ENCODE data around the gene C1orf115.
"Not testable (repeated sequence)": the region's sequence is repeated elsewhere in the genome, so short reads cannot be mapped to it uniquely, and the experiment has no call there.

C1orf115 gene, protein sequence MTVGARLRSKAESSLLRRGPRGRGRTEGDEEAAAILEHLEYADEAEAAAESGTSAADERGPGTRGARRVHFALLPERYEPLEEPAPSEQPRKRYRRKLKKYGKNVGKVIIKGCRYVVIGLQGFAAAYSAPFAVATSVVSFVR

DNA sequence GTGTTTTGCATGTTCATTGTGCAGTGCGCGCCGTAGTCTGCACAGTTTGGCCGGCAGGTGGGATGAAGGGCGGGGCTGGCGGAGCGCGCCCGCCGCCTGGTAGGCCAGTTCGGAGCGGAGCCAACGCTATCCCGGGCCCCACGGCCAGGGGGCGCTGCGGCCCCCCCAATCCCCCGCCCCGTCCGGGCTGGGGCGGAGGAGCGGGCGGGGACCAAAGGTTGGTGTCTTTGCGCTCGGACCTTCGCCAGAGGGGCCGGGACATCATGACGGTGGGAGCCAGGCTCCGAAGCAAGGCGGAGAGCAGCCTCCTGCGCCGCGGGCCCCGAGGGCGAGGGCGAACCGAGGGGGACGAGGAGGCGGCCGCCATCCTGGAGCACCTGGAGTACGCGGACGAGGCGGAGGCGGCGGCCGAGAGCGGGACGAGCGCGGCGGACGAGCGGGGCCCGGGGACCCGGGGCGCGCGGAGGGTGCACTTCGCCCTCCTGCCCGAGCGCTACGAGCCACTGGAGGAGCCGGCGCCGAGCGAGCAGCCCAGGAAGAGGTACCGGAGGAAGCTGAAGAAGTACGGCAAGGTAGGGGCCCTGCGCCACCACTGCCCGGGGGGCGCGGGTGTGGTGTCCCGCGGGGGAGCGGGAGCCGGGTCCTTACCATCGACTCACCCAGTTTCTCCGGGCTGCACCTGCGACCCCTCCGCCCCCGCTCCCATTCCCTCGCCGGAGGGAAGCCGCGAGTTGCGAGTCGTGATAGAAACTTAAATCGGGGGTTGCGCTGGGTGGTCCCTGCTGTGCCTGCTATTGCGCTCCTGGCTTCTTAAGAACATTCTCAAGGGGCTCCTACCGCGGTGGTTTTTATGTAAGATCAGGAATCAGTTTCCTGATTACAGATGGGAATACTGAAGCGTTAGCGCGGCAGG is at the start of gene C1orf115:
Gene C1orf115 (plus strand): TSS at position 224 of the 913 bp plus-strand sequence. CDS start 40 bp downstream, at position 264.
- DNase-seq, result peak; percentile 76

DNA sequence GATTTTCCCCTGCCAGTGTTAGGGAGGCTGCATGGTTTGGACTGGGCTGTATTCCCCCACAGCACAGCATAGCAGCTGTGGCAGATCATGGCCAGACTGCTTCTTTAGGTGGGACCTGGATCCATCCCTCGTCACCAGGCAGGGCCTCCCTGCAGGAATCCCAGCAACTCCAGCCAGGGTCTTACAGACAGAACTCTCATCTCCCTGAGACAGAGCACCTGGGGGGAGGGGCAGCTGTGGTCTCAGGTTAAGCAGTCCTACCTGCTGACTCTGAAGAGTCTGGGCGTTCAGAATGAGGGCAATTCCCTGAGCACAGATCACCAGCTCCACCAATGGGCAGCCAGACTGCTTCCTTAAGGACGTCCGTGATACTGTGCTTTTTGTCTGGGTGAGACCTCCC is 47.9 kb upstream of the C1orf115 start:
- no peak for DNase-seq

DNA sequence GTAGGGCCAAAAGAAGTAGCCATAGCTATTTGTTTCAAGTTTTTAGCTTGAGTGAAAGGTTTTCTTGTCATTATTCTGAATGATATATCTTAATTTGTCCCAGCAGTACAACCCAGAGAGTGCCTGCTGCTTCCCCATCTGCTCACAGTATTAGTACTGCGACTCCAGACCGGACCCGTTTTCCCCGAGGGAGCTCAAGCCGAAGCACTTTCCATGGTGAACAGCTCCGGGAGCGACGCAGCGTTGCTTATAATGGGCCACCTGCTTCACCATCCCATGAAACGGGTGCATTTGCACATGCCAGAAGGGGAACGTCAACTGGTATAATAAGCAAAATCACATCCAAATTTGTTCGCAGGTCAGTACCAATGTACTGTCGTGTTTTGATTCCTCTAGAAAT is 37.2 kb upstream of the C1orf115 start:
- DNase-seq, result no peak

DNA sequence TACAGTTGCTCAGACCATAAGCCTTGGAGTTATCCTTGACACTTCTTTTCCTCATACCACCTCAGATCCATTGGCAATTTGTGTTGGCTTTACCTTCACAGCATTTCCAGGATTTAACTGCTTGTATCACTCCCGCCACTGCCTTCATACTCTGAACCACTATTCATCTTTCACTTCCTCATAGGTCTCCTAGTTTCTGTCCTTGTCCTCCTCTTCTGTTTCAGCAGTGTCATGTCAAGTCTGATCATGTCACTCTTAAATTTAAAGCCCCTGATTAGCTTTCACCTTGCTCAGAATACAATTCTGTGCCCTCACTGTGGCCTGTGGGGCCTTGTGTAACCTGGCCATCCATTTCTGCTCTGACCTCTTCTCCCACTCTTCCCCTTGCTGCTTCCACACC is 34.7 kb upstream of the C1orf115 start:
- DNase-seq, result no peak

DNA sequence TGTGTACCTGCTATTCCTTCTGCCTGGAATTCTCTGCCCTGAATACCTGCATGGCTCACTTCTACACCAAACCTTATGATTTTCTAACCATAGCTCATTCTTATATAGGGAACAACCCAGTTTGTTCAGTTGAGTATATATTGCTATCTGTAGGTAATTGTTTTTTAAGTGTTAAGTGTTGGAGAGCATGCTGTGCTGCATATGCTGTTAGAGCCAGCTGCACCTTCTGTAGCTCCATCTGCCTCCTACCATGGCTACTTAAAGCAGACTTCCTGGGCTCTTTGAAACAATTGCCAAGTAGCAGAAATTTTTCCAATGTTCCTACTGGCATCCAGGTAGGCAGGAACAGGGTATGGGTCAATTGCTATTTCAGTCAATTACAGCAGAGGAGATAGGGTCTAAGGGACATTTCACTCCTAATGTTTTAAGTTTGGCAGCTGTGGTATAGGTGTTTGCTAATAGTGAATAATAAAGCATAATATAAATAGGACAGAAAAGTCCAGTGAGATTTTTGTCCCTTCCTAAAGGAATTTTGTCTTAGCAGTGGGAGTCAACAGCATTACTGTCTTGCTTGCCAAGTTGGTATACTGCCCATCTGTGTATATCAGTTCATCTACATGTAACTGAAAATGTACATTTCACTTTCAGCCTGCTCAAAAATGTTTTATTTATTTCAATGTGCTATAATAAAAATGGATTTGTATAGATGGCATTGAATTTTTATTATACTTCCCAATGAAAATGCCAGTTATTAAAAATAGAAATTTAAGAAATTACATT is 34.0 kb upstream of the C1orf115 start:
- no peak for DNase-seq

DNA sequence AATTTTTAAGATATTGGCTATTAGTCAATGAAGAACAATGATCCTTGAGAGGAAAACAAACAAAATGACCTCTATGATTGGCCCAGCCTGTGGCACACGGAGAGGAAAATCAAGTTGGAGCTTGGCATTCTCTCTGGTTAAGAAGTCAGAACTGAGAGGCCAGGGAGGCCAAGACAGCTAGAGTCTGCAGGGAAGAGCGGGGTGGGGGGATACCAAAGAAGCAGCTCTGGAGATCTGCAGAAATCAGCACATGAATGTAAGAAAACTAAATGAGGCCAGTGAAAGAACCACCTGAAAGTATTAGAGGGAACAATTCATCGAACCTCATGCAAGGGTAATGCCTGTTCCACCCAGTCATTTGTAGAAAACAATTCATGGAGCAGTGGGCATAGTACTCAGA is 23.8 kb upstream of the C1orf115 start:
- DNase-seq, result no peak

DNA sequence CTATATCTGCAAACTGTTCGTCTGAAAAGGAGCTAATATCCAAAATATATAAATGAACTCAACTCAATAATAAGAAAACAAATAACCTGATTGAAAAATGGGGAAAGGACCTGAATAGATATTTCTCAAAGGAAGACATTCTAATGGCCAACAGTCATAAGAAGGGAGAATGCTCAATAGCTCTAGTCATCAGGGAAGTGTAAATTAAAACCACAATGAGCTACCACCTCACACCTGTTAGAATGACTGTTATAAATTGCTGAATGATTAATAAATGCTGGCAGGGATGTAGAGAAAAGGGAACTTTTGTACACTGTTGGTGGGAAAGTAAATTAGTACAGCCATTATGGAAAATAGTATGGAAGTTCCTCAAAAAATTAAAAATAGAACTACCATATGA is 21.2 kb upstream of the C1orf115 start:
- DNase-seq, result no peak

DNA sequence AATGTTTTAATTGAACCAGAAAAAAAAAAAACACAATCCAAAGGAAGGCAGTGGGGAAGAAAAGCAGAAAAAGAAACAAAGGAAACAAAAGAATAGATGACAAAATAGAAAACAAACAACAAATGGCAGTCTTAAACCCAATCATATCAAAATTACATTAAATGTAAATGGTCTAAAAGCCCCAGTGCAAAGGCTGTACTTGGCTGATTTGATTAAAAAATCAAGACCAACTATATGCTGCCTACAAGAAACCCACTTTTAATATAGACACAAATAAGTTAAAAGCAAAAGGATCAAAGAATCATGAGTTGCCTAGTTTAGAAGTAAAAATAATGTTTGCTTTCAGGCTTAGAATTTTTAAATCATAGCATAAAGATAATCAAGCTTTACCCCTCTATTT is 19.8 kb upstream of the C1orf115 start:
- DNase-seq, result no peak

DNA sequence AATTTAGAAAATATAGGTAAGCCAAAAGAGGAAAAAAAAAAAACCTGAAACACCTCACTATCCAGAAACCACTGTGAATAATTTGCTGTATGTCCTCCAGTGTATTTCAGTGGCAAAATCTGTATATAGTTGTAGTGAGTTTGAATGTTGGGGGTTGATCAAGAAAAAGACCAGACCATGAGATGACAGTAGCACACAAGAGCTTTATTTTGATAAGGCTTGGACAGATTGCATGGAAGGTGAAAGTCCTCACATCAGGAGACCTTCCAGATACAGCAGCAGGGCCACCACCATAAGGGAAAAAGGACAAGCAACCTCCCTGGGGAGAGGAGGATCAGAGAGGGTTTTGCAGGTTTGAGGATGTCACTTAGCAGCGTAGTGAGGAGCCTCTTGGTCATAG is 16.2 kb upstream of the C1orf115 start:
- DNase-seq, result no peak

DNA sequence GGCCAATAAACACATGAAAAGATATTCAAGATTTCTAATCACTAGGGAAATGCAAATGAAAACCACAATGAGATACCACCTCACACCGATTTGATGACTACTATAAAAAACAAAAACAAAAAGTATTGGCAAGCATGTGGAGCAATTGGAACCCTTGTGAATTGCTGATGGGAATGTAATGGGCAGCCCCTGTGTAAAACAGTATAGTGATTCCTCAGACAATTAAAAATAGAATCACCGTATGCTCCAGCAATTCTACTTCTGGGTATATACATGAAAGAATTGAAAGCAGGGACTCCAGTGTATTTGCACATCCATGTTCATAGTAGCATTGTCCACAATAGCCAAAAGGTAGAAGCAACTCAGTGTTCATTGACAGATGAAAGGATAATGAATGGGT is 12.9 kb upstream of the C1orf115 start:
- no peak for DNase-seq

DNA sequence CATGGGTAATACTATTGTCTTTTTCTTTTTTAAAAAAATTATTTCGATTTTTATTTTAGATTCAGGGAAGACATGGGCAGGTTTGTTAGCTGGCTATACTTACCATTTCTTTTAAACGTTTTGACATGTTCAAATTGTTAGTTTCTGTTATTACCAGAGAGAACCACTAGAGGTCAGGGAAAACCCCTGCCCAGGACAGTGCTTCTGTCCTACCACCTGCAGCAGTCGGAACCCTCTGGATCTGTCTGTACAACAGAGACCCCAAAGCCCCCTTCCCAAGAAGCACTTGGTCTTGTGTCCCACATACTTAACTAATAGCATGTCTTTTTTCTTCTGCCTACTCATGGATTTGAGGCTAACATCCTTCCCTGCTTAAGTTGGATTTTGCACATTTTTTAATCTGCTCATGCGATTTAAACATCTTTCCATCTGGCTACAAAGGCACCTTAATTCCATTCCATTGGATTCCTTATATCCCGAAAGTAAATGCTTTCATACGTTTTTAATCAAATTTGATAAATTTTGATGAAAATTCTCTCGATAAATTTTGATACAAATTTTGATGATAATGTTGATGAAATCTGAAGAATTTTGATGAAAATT is 10.0 kb upstream of the C1orf115 start:
- DNase-seq, result peak; percentile 34

DNA sequence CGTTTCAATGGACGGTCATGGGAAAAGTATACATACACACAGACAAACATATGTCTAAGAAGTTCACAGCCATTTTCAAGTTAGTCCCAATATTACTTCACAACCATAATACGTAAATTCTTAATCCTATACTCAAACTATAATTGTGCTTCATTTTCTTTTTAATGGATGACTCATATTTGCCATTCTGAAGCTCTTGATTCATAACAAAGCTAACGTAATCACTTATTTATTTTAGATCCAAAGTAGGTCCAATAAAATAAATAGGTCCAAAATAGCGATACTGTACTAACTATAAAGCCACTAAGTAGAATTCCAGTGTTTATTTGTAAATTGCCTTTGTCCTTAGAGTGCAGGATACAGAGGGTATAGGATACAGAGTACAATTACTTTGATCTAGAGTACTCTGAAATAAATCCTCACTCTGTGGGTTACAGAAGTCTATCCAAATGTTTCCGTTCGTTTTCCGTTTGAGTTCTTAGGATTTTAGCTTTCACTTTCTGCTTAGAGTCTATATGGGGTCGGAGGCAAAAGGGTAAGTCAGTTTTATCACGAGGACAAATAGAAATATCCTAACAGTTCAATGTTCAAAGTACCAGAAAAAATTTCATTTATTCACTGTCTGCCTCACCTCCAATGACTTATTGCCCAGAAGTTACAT is 8.8 kb upstream of the C1orf115 start:
- no peak for DNase-seq

DNA sequence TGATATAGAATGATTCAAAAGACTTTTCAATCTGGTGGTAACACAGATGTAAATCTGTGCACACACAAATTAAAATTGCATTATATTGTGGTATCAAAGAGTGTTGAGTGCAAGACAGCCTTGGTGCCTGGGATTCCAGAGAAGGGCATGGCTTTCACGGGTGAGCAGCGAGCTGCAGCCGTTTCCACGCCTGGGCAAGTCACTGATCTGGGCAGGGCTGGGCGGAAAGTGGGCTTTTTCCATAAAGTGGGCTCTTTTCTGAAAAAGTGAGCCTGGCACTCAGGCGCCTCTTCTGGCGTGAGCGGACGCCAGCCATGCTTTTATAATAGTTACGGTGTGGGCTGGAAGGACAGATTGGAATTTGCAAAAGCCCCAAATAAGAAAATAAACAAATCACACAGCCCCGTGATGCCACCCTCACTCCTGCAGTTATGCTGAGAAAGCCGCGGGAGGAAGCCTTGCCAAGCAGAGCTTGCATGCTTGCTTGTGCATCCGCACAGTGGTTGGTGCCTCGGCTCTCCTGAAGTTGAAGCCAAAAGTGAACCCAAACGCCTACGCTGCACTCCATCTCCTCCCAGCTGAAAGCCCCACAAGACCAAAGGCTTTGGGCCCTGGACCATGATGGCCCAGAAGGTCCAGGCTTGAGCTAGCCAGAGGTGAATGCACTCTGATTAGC is 7.1 kb upstream of the C1orf115 start:
- DNase-seq, result no peak

DNA sequence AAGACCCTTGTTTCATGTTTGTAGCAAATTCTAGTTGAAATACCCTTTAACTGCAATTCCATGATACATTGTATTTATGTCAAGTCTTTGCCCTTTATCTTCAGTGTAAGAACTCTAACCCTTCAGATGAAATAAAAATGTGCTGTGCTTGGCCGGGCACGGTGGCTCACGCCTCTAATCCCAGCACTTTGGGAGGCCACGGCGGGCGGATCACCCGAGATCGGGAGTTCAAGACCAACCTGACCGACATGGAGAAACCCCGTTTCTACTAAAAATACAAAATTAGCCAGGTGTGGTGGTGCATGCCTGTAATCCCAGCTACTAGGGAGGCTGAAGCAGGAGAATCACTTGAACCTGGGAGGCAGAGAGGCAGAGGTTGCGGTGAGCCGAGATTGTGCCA is 6.4 kb upstream of the C1orf115 start:
- not testable (repeated sequence) for DNase-seq

DNA sequence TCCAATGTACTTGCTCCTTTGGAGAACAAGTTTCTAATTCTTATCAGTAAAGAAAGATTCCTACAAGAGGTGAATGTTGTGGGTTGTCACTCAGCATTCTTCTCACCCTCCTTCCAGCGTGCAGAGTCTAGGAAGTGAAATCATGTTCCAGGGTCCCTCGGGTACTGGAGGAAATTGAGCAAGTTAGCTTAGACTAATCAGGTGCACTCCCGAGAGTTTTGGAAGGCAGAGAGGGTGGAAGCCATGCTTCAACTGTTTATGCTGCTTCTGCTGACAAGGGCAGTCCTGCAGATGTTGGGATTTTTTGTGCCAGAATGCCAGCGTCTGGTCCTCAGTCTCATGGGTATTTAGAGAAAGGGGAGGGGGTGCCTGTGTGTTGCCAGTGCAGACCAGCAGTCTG is 5.3 kb upstream of the C1orf115 start:
- no peak for DNase-seq

DNA sequence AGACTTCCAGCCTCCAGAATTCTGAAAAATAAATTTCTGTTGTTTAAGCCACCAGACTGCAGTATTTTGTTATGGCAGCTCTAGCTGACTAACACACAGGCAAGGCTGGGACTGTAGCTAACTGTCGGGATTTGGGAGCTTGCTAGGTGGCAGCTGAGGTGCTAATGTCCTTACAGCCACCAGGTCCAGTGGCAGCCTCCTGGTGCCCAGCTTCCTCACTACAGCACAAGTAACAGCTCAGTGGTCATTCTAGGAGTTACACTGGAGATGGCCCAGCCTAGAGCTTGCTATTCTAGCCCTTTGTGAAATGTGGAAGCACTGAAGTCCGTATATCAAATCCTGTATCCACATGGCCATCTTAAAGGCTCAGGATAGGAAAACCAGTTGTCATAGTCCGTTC is 4.3 kb upstream of the C1orf115 start:
- DNase-seq, result no peak

DNA sequence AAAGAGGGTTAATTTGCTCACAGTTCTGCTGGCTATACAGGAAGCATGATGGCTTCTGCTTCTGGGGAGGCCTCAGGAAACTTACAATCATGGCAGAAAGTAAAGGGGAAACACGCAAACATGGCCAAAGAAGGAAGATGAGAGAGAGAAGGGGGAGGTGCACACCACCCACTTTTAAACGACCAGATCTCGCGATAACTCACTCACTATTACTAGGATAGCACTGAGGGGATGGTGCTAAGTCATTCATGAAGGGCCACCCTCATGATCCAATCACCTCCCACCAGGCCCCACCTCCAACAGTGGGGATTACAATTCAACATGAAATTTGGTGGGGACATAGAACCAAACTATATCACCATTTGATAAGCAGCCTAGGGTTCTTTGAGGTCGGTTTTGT is 2.4 kb upstream of the C1orf115 start:
- no peak for DNase-seq

DNA sequence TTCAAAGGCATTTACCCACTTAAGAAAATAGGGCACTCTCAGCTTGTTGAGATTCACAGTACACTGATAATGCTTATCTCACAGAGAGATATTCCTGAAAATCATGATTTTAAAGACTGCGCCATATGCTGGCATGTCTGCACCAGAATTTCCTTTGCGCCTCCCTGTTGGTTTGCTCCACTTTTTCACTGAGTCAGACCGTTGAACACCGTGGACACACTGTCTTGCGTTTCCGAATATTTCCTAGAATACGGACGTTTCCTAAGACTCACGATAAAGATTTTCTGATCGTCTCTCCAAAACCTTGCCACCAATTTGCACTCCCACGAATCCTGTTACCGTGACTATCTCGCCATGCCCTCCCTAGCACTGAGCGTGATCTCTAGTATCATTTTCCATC is 497 bp upstream of the C1orf115 start:
- DNase-seq, result no peak

DNA sequence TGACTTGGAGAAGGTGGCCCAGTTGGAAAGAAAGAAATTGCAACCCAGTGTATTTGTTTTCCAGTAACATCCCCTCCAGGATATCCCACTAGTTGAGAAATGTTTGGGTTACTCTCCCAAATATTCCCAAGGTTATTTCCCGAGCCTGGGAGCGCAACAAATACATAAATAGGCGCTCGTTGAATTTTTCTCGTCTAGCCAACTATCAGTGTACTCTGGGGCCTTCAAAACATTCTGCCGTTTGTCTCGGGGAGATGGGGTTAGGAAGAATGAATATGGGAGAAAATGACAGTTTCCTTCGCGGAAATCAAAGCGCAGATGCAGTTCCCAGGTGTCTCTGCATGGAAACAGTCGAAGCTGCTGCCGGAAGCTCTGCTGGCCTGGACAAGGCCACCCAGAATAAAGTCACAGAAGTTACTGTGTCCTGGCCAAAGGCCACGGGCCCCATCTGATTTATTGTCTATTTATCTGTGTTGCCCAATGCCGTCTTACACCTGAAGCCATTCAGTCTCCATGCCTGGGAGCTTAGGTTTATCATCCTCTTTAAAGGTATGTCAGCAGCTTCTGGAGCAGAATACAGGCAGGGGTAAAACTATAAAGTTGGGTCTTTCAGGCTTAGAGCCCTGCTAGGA is 1.0 kb downstream of the C1orf115 start:
- no peak for DNase-seq

DNA sequence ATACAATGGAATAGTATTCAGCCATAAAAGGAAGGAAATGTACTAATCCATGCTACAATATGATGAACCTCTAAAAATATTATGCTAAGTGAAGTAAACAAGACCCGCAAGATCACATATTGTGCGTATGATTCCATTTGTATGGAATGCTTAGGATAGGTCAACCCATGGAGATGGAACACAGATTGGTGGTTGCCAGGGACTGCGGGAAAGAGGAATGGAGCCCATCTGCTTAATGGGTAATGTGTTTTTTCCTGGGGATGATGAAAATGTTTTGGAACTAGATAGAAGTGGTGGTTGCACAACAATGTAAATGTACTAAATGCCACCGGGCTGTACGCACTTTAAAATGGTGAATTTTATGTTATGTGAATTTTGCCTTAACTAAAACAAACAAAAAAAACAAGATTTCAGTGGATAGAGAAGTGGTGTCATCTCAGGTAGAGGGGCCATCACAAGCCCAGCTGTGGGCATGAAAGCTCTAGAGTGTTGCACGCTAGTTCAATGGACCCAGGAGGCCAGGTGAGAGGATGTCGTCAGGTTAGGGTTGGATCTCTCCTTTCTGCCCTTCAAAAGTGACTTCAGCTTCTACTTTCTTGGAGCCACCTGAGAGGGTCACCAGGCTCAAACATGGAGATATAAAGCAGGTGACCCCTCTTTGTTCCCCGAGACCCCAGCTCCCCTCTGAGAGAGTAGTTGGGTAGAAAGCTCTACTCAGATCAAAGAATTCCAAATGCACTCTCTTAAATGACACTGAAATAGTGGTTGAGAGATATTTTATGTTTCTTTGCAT is 2.5 kb downstream of the C1orf115 start:
- no peak for DNase-seq

DNA sequence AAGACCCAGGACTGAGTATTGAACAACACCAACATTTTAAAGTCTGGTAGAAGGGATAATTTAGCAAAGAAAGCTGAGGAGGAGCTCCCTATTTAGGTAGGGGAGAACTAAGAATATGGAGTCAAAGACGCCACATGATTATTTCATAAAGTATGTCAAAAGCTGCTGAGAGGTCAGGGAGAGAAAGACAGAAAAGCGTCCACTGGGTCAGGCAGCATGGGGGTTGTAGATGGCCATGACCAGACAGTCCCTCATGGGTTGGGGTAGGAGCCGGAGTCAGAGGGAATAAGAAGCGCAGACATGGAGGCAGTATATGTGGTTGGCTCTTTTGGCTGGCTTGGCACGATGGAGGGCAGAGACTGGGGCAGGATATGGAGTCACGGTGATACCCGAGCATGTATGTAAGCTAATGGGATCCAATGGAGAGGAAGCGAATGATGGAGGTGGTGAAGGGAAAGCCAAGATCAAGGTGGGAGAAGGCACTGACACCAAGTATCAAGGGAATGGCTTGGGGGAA is 4.8 kb downstream of the C1orf115 start:
- DNase-seq, result no peak
